HepG2 (cell line): ENCODE results near the gene DCTN1. TPM values are rescaled to one million over a fixed set of nuclear protein-coding genes. Genes with fewer than 3 reads are reported as not detected.

Source experiments
- ATAC-seq: fragments of 200-7000 bp; cut with Tn5 transposase; 3 replicates; pipeline ENCODE4 v1.9.1; 2020; ENCODE audit warnings: mild to moderate bottlenecking, moderate library complexity
- BruUV-seq: library from RNA; stranded (reverse); fragments of 400-500 nt; replicated peaks from 2 replicates; lab custom pipeline; 2021; lab: Mats Ljungman, UMichigan
- CTCF ChIA-PET: fragments of 300-600 bp; formaldehyde crosslinking; extraction: SDS; loops from one replicate; lab custom pipeline; 2021; ENCODE audit warnings: low total read pairs, inconsistent platforms, low intra/inter-chr PET ratio; lab: Yijun Ruan, JAX
- POLR2A ChIA-PET: fragments of 350-600 bp; sonication (Branson Sonifier 250); formaldehyde crosslinking; loops from one replicate; lab custom pipeline; 2020; ENCODE audit warnings: antibody characterized with exemption, inconsistent platforms; lab: Yijun Ruan, JAX
- DNase-seq: peaks from one replicate; pipeline ENCODE4 v3.0.0-alpha.2; 2015; ENCODE audit warnings: low spot score
- FAIRE-seq: peaks from 3 replicates; lab custom pipeline; 2011; peaks lifted over from hg19 to GRCh38; lab: Jason Lieb, UNC
- H2AFZ ChIP-seq: one replicate; pipeline ENCODE4 v1.6.1; 2011; ENCODE audit warnings: low read length, inconsistent platforms
- H3K27ac ChIP-seq: fragments of 300-600 bp; 3 replicates; pipeline ENCODE4 v1.8.0; 2011; ENCODE audit warnings: mixed run types, mild to moderate bottlenecking, mixed read lengths, low read length, inconsistent platforms; ENCODE audit not compliant: insufficient read depth; ENCODE audit errors: extremely low read length
- H3K27me3 ChIP-seq, 2 experiments: fragments of 200-600 bp in 1 of 2; 2 replicates in 1 of 2; 3 replicates in 1 of 2; pipeline versions ENCODE4 v1.6.0 to v1.8.0; 2011; ENCODE audit warnings: low read length in 2 of 2, mild to moderate bottlenecking in 2 of 2, moderate library complexity in 2 of 2, inconsistent platforms in 1 of 2; ENCODE audit not compliant: insufficient read depth in 2 of 2, control insufficient read depth in 1 of 2
- H3K36me3 ChIP-seq, 2 experiments: fragments of 200-600 bp in 1 of 2; replicated peaks in 1 of 2; 2 replicates in 1 of 2; 3 replicates in 1 of 2; pipeline versions ENCODE4 v1.5.1 to v1.8.0; 2011; ENCODE audit warnings: low read length in 2 of 2, inconsistent platforms in 1 of 2; ENCODE audit not compliant: insufficient read depth in 2 of 2, control insufficient read depth in 1 of 2
- H3K4me1 ChIP-seq: 2 replicates; pipeline ENCODE4 v1.5.1; 2012; ENCODE audit warnings: low read length, inconsistent platforms; ENCODE audit not compliant: insufficient read depth
- H3K4me2 ChIP-seq: 2 replicates; pipeline ENCODE4 v1.6.0; 2011; ENCODE audit warnings: low read depth, low read length, inconsistent platforms
- H3K4me3 ChIP-seq, 3 experiments: fragments of 200-600 bp in 1 of 3; sonication (generic), shearing (Covaris generic) in 1 of 3; replicated peaks in 1 of 3; 2 replicates each; pipeline ENCODE4 v1.5.1; 2011 to 2016; ENCODE audit warnings: low read length in 3 of 3, inconsistent platforms in 2 of 3, low read depth in 2 of 3, mild to moderate bottlenecking in 2 of 3, control low read depth in 1 of 3, mixed read lengths in 1 of 3; ENCODE audit not compliant: insufficient read depth in 1 of 3
- H3K79me2 ChIP-seq: one replicate; pipeline ENCODE4 v1.6.1; 2011; ENCODE audit warnings: low read length, inconsistent platforms; ENCODE audit not compliant: insufficient read depth
- H3K9ac ChIP-seq: 2 replicates; pipeline ENCODE4 v1.6.0; 2011; ENCODE audit warnings: mild to moderate bottlenecking, low read depth, low read length, inconsistent platforms; ENCODE audit not compliant: insufficient read depth
- H3K9me3 ChIP-seq: 2 replicates; pipeline ENCODE4 v1.5.1; 2012; ENCODE audit warnings: mild to moderate bottlenecking, low read length
- H4K20me1 ChIP-seq: 2 replicates; pipeline ENCODE4 v1.6.0; 2011; ENCODE audit warnings: inconsistent platforms, mild to moderate bottlenecking, low read length, moderate library complexity; ENCODE audit not compliant: insufficient read depth
- RFXAP ChIP-seq: sonication (generic); formaldehyde crosslinking; IDR thresholded peaks from 2 replicates; pipeline ENCODE4 v1.4.0; 2020; ENCODE audit warnings: missing genetic modification reagents, borderline replicate concordance
- YEATS2 ChIP-seq: sonication (generic); formaldehyde crosslinking; IDR thresholded peaks from 2 replicates; pipeline ENCODE4 v1.4.0; 2020; ENCODE audit warnings: missing genetic modification reagents, borderline replicate concordance
- ZFP36 ChIP-seq: fragments of 150-350 bp; IDR thresholded peaks from 2 replicates; pipeline ENCODE4 v1.6.1; 2018; ENCODE audit warnings: borderline replicate concordance, low read length, low read depth; ENCODE audit not compliant: partially characterized antibody
- ZFP41 ChIP-seq: sonication (generic); formaldehyde crosslinking; IDR thresholded peaks from 2 replicates; pipeline ENCODE4 v1.4.0; 2020; ENCODE audit warnings: mild to moderate bottlenecking, missing genetic modification reagents, borderline replicate concordance
- ZMYM3 ChIP-seq: sonication (generic); formaldehyde crosslinking; IDR thresholded peaks from 2 replicates; pipeline ENCODE4 v1.5.1; 2020; ENCODE audit warnings: mild to moderate bottlenecking, missing genetic modification reagents
- ZMYM4 ChIP-seq: sonication (generic); formaldehyde crosslinking; IDR thresholded peaks from 2 replicates; pipeline ENCODE4 v1.8.1; 2023; ENCODE audit warnings: mild to moderate bottlenecking, missing genetic modification reagents
- ZNF350 ChIP-seq: sonication (generic); formaldehyde crosslinking; IDR thresholded peaks from 2 replicates; pipeline ENCODE4 v1.4.0; 2020; ENCODE audit warnings: mild to moderate bottlenecking, low read depth, missing genetic modification reagents, borderline replicate concordance
- ZNF713 ChIP-seq: sonication (generic); formaldehyde crosslinking; IDR thresholded peaks from 2 replicates; pipeline ENCODE4 v1.4.0; 2020; ENCODE audit warnings: mild to moderate bottlenecking, missing genetic modification reagents
- ZNF761 ChIP-seq: sonication (generic); formaldehyde crosslinking; conservative IDR thresholded peaks from 2 replicates; pipeline ENCODE4 v1.4.0; 2020; ENCODE audit warnings: mild to moderate bottlenecking, missing genetic modification reagents
- WGBS: methylation state at CpG from one replicate; pipeline ENCODE4 v1.1.6; 2017; ENCODE audit warnings: low lambda C conversion rate; 5-methylcytosine and 5-hydroxymethylcytosine counted together
- in situ Hi-C: cut with HindIII; loops from 2 replicates; pipeline ENCODE4 v1.10.0; 2017; ENCODE audit warnings: low pct_unique_long_range_greater_than_20kb; ENCODE audit not compliant: extremely low pct_ligation_motif_present
- intact Hi-C: fragments of 100-400 bp; cut with micrococcal nuclease; formaldehyde crosslinking; loops from one replicate; pipeline ENCODE4 v1.10.0; 2022; ENCODE audit not compliant: unreplicated experiment
- polyA plus RNA-seq, 8 experiments: library from polyadenylated mRNA; depleted of rRNA in 3 of 8; stranded (reverse) in 7 of 8; unstranded in 1 of 8; fragments of >200 nt; fragmentation: Illumina TruSeq in 4 of 8; extraction: Trizol in 4 of 8; gene quantifications; 2 replicates each; pipeline versions ENCODE4 v1.2.1 to v1.2.3, GENCODE V29; 2011 to 2016; ENCODE audit warnings: low read depth in 4 of 8, missing spikeins in 1 of 8, mixed read lengths in 1 of 8; ENCODE audit not compliant: insufficient read depth in 1 of 8
- total RNA-seq, 5 experiments: library from RNA; depleted of rRNA; stranded (reverse); fragments of >200 nt; fragmentation: Illumina TruSeq; extraction: Trizol; gene quantifications; 2 replicates each; pipeline ENCODE4 v1.2.3, GENCODE V29; 2016; ENCODE audit warnings: low read depth in 1 of 5
- TF ChIP-seq, protein P1 (sequence below): sonication (generic); formaldehyde crosslinking; IDR thresholded peaks from 2 replicates; pipeline ENCODE4 v1.8.0; 2022; ENCODE audit warnings: mild to moderate bottlenecking, missing genetic modification reagents; ENCODE audit not compliant: insufficient replicate concordance
- TF ChIP-seq, protein P2 (sequence below): sonication (generic); formaldehyde crosslinking; IDR thresholded peaks from 2 replicates; pipeline ENCODE4 v1.9.0; 2022; ENCODE audit warnings: missing genetic modification reagents, mild to moderate bottlenecking, borderline replicate concordance
- TF ChIP-seq, protein P3 (sequence below): sonication (generic); formaldehyde crosslinking; conservative IDR thresholded peaks from 2 replicates; pipeline ENCODE4 v1.8.1; 2023; ENCODE audit warnings: missing genetic modification reagents
- TF ChIP-seq, protein P4 (sequence below): sonication (generic); formaldehyde crosslinking; IDR thresholded peaks from 2 replicates; pipeline ENCODE4 v1.5.0; 2020; ENCODE audit warnings: mild to moderate bottlenecking, missing genetic modification reagents, moderate library complexity

Gene DCTN1
- total and polyA plus RNA-seq, 2 of the 13 experiments (the other 11 are each of a cell fraction or from before 2014, with no cell fraction given): 73.2 to 122 TPM

DNA sequence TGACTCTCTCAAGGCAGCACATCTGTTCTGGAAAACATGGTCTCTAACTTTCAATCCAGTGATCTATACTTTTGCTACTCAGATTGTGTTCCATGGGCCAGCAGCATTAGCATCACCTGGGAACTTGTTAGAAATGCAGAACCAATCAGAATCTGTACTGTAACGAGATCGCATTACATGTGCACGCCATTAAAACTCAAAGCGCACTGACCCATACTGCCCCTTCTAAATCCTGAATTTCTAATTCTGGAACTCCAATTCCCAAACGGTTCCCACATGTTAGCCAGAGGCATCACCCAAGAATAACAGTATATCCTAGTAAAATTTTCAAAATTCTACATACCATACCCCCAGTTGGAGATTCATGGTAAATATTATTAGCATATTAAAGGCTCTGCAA, 10.5 kb upstream of the DCTN1 start (continued):
- TF ChIP-seq, protein P1, sequence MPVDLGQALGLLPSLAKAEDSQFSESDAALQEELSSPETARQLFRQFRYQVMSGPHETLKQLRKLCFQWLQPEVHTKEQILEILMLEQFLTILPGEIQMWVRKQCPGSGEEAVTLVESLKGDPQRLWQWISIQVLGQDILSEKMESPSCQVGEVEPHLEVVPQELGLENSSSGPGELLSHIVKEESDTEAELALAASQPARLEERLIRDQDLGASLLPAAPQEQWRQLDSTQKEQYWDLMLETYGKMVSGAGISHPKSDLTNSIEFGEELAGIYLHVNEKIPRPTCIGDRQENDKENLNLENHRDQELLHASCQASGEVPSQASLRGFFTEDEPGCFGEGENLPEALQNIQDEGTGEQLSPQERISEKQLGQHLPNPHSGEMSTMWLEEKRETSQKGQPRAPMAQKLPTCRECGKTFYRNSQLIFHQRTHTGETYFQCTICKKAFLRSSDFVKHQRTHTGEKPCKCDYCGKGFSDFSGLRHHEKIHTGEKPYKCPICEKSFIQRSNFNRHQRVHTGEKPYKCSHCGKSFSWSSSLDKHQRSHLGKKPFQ: no peak

DNA sequence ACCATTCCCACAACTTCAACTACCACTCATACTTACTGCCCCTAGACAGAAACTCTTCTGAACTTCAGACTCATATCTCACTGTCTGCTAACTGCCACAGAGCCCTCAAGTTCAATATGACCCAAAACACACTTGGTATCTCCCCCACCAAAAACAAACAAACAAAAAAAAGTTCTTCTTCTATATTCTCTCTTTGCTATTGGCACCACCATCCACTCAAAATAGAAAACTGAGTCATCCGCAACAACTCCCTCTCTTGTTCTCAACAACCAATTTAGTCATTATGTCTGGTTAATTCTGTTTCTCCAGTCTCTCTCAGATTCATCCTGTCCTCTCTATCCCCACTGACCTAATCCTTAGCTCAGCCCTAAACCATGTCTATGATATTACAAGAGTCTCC, 7.2 kb upstream of the DCTN1 start:
- no peaks in the 10 kb centered on the region for H3K9me3 ChIP-seq
- CTCF ChIA-PET: no interaction called here

More for the DNA sequence above, 7.2 kb upstream of the DCTN1 start:
- H3K9ac ChIP-seq: no peak overlapping the region
- peaks cover 60% of the 10 kb centered on the region for H3K4me1 ChIP-seq
- intact Hi-C loops: no loop called here
- DNase-seq: no peak
- no peaks in the 10 kb centered on the region for H4K20me1 ChIP-seq
- BruUV-seq: no TSS peak
- H3K36me3 ChIP-seq: peaks cover 4 to 26% of the 10 kb centered on the region in 2 experiments; a peak in 4 of 5 replicates
- peaks cover 79% of the 10 kb centered on the region for H3K79me2 ChIP-seq
- H3K27ac ChIP-seq: no peak overlapping the region
- POLR2A ChIA-PET: interaction anchor here (0.6 kb wide), 1 partner anchor 56 kb away, joined by 3 read pairs; no protein-coding TSS in a partner anchor
- TF ChIP-seq RFXAP: no peak
- no peak for TF ChIP-seq ZFP41 (CRISPR knock-in tag)
- TF ChIP-seq ZNF761 (CRISPR knock-in tag): no peak
- no peak for TF ChIP-seq YEATS2 (CRISPR knock-in tag)
- TF ChIP-seq ZFP36: no peak
- TF ChIP-seq, protein P2, sequence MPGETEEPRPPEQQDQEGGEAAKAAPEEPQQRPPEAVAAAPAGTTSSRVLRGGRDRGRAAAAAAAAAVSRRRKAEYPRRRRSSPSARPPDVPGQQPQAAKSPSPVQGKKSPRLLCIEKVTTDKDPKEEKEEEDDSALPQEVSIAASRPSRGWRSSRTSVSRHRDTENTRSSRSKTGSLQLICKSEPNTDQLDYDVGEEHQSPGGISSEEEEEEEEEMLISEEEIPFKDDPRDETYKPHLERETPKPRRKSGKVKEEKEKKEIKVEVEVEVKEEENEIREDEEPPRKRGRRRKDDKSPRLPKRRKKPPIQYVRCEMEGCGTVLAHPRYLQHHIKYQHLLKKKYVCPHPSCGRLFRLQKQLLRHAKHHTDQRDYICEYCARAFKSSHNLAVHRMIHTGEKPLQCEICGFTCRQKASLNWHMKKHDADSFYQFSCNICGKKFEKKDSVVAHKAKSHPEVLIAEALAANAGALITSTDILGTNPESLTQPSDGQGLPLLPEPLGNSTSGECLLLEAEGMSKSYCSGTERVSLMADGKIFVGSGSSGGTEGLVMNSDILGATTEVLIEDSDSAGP: no peak
- TF ChIP-seq ZMYM3 (CRISPR knock-in tag): no peak
- TF ChIP-seq, protein P3, sequence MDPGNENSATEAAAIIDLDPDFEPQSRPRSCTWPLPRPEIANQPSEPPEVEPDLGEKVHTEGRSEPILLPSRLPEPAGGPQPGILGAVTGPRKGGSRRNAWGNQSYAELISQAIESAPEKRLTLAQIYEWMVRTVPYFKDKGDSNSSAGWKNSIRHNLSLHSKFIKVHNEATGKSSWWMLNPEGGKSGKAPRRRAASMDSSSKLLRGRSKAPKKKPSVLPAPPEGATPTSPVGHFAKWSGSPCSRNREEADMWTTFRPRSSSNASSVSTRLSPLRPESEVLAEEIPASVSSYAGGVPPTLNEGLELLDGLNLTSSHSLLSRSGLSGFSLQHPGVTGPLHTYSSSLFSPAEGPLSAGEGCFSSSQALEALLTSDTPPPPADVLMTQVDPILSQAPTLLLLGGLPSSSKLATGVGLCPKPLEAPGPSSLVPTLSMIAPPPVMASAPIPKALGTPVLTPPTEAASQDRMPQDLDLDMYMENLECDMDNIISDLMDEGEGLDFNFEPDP (CRISPR knock-in tag): no peak
- TF ChIP-seq ZMYM4 (CRISPR knock-in tag): no peak
- TF ChIP-seq, protein P4, sequence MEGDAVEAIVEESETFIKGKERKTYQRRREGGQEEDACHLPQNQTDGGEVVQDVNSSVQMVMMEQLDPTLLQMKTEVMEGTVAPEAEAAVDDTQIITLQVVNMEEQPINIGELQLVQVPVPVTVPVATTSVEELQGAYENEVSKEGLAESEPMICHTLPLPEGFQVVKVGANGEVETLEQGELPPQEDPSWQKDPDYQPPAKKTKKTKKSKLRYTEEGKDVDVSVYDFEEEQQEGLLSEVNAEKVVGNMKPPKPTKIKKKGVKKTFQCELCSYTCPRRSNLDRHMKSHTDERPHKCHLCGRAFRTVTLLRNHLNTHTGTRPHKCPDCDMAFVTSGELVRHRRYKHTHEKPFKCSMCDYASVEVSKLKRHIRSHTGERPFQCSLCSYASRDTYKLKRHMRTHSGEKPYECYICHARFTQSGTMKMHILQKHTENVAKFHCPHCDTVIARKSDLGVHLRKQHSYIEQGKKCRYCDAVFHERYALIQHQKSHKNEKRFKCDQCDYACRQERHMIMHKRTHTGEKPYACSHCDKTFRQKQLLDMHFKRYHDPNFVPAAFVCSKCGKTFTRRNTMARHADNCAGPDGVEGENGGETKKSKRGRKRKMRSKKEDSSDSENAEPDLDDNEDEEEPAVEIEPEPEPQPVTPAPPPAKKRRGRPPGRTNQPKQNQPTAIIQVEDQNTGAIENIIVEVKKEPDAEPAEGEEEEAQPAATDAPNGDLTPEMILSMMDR (CRISPR knock-in tag): no peak
- TF ChIP-seq ZNF350 (CRISPR knock-in tag): no peak
- no peak for TF ChIP-seq ZNF713
- TF ChIP-seq, all 625 proteins: peak for 0
- H3K4me3 ChIP-seq: no peak overlapping the region
- no peak overlapping the region for H3K4me2 ChIP-seq
- no peak overlapping the region for H2AFZ ChIP-seq
- H3K27me3 ChIP-seq: peaks cover 0 to 4% of the 10 kb centered on the region in 2 experiments; a peak in 2 of 5 replicates
- WGBS: 96% methylated on average over 1 of the region's 1 CpG
- ATAC-seq (no peak), FAIRE-seq (no peak)
- in situ Hi-C loops: no loop called here
